Heart left ventricle (tissue), 16 donors: Measurements from ENCODE around the gene GNAT2. TPM values are rescaled to one million over a fixed set of nuclear protein-coding genes. Genes with fewer than 3 reads are reported as not detected.

Source experiments
- ATAC-seq, 4 donors: fragments of 200-7000 bp; cut with Tn5 transposase; one replicate each; pipeline ENCODE4 v1.9.1; 2020 to 2022; ENCODE audit warnings: moderate library complexity in 4 of 4, mild to moderate bottlenecking in 3 of 4, moderate number of reproducible peaks in 1 of 4
- DNase-seq, 5 donors: peaks; one replicate each; pipeline ENCODE4 v3.0.0-alpha.2; 2020
- H3K27ac ChIP-seq, 12 donors: fragments of 200-600 bp; sonication (generic) in 4 of 12; one replicate each; pipeline versions ENCODE4 v1.5.0 to v1.8.0; 2016 to 2022; ENCODE audit warnings: mild to moderate bottlenecking in 2 of 12
- H3K27me3 ChIP-seq, 9 donors: fragments of 200-600 bp; sonication (generic) in 2 of 9; one replicate each; pipeline versions ENCODE4 v1.5.1 to v1.8.0; 2016 to 2022; ENCODE audit warnings: mild to moderate bottlenecking in 3 of 9
- H3K36me3 ChIP-seq, 9 donors: fragments of 200-600 bp; sonication (generic) in 2 of 9; one replicate each; pipeline versions ENCODE4 v1.5.0 to v1.8.0; 2018 to 2022; ENCODE audit warnings: mild to moderate bottlenecking in 2 of 9
- H3K4me1 ChIP-seq, 12 donors: fragments of 200-600 bp; sonication (generic) in 4 of 12; one replicate each; pipeline versions ENCODE4 v1.5.0 to v1.8.0; 2016 to 2022; ENCODE audit warnings: mild to moderate bottlenecking in 3 of 12
- H3K4me3 ChIP-seq, 12 donors: fragments of 200-600 bp; sonication (generic) in 4 of 12; one replicate each; pipeline versions ENCODE4 v1.5.0 to v1.8.0; 2017 to 2022; ENCODE audit warnings: mild to moderate bottlenecking in 9 of 12, moderate library complexity in 4 of 12
- H3K9me3 ChIP-seq, 12 donors: fragments of 200-600 bp; sonication (generic) in 4 of 12; one replicate each; pipeline versions ENCODE4 v1.5.0 to v1.8.0; 2016 to 2022; ENCODE audit warnings: mild to moderate bottlenecking in 1 of 12
- CTCF ChIP-seq, 12 donors: fragments of 200-600 bp; sonication (generic) in 4 of 12; IDR thresholded peaks; one replicate each; pipeline versions ENCODE4 v1.5.0 to v1.8.0; 2018 to 2022; ENCODE audit warnings: antibody characterized with exemption in 12 of 12, mild to moderate bottlenecking in 5 of 12
- POLR2A ChIP-seq, 2 donors: fragments of 450-650 bp; IDR thresholded peaks; one replicate each; pipeline ENCODE4 v1.6.1; 2017; ENCODE audit warnings: antibody characterized with exemption in 2 of 2, mild to moderate bottlenecking in 2 of 2, moderate library complexity in 2 of 2
- WGBS, 4 donors: extraction: QIAGEN DNeasy Blood & Tissue Kit in 2 of 4; methylation state at CpG; one replicate each; pipeline versions ENCODE4 v1.1.5 to v1.1.7; 2013 to 2018; 5-methylcytosine and 5-hydroxymethylcytosine counted together
- intact Hi-C, 10 donors: fragments of 100-400 bp; cut with DNase I; formaldehyde crosslinking; loops; one replicate each; pipeline versions ENCODE4 v1.11.1 to v1.14.2; 2022
- polyA plus RNA-seq, 2 donors: library from polyadenylated mRNA; stranded (reverse); fragments of 200-250 nt; gene quantifications; one replicate each; pipeline ENCODE4 v1.2.3, GENCODE V29; 2013
- total RNA-seq, 9 donors: library from RNA; depleted of rRNA in 2 of 9; stranded (reverse); fragments of >200 nt in 2 of 9; fragmentation: NEBNext Ultra II Directional in 3 of 9; extraction: Animal tissue kit (Norgen Biotek cat#: 25700) in 3 of 9; gene quantifications; one replicate each; pipeline versions ENCODE4 v1.1.0 to v1.2.4, GENCODE V29; 2016 to 2023
- donor health status: ischemic (EF 13 %, LVEDD 7.1; RV severe dilation, severe dysfunction).
- donor health status: healthy with polysubstance abuse.
- donor health status: DM: no; HTN: yes; CAD: no.
- donor health status: DM: no; HTN: no; CAD: no.
- donor health status: ischemic (EF 25% LVEDD 6.9; RV normal size, moderate dysfunction).
- donor health status: ischemic (EF 25% LVEDD 5.7; RV mildly dilated, moderate dysfunction).
- donor health status: healthy.
- donor health status: DM: yes; HTN: yes; CAD: no.
- donor health status: ischemic (EF 35%, LVEDD 5.7; RV mildly dilated, moderate dysfunction).
- donor health status: nonischemic (EF 11% LVEDD 7.7; RV severe dilation, severe dysfunction).
- donor health status: DM: yes; HTN: yes; CAD: no.
- donor health status: PGD.
- donor health status: ischemic (EF 29% LVEDD 5.4; RV normal size, mild dysfunction).
- donor health status: nonischemic (EF 23%, LVEDD 6.1; RV moderate dilation, normal function).

Gene GNAT2
- total and polyA plus RNA-seq, 11 donors: not detected

GRCh38 chr1:109631513-109632505 lies 12.4 kb upstream of the GNAT2 start:
- 82 to 89% (median 86%) methylated on average over 11 to 16 of the region's 16 CpGs for whole genome bisulfite sequencing, 4 donors
- Histone ChIP-seq H3K9me3 (no peaks in the 10 kb centered on the region), H3K36me3 (peaks cover 0 to 52% (median 39%) of the 10 kb centered on the region in 9 donors), H3K4me3 (no peak overlapping the region), H3K27ac (no peak overlapping the region), H3K4me1 (peaks cover 0 to 22% (median 7%) of the 10 kb centered on the region in 12 donors), H3K27me3 (no peaks in the 10 kb centered on the region)
- ATAC-seq (no peak), DNase-seq (no peak)
- intact Hi-C loops: loop anchor here in 2 of 10 donors (5.0 kb wide), 1 partner anchor 85 kb away; the partner anchor contains the start of gene GNAI3 (in 2 of the 2)
- TF ChIP-seq CTCF (IDR thresholded peaks at IDR 0.05) (no peak), POLR2A (IDR thresholded peaks at IDR 0.05) (no peak)

GRCh38 chr1:109630898-109631512 lies 11.6 kb upstream of the GNAT2 start:
- Histone ChIP-seq H3K27ac (no peak overlapping the region), H3K36me3 (peaks cover 0 to 60% (median 42%) of the 10 kb centered on the region in 9 donors), H3K9me3 (no peaks in the 10 kb centered on the region), H3K27me3 (no peaks in the 10 kb centered on the region), H3K4me1 (peaks cover 0 to 14% (median 3%) of the 10 kb centered on the region in 12 donors), H3K4me3 (no peak overlapping the region)
- TF ChIP-seq CTCF (IDR thresholded peaks at IDR 0.05): no peak
- 94 to 100% (median 96%) methylated on average over 3 to 14 of the region's 14 CpGs for WGBS, 4 donors
- ATAC-seq: no peak
- intact Hi-C loops: loop anchor here in 2 of 10 donors (5.0 kb wide), 1 partner anchor 84 kb away; the partner anchor contains the start of gene GNAI3 (in 2 of the 2)
- no peak for DNase-seq

- no peak for ATAC-seq
- Histone ChIP-seq H3K9me3 (no peaks in the 10 kb centered on the region), H3K27ac (no peak overlapping the region), H3K4me3 (no peak overlapping the region), H3K27me3 (no peaks in the 10 kb centered on the region), H3K4me1 (peaks cover 0 to 15% (median 0%) of the 10 kb centered on the region in 12 donors), H3K36me3 (peaks cover 0 to 63% (median 42%) of the 10 kb centered on the region in 9 donors)
- intact Hi-C loops: loop anchor here in 2 of 10 donors (5.0 kb wide), 1 partner anchor 83 kb away; the partner anchor contains the start of gene GNAI3 (in 2 of the 2)
- 81 to 91% (median 84%) methylated on average over 20 to 30 of the region's 30 CpGs for WGBS, 4 donors
- TF ChIP-seq CTCF (IDR thresholded peaks at IDR 0.05) (peak in 10 of 12 donors; percentile 15 to 43 (median 34)), POLR2A (IDR thresholded peaks at IDR 0.05) (no peak)
- peak in 1 of 5 donors; percentile 43 for DNase-seq
Observed at GRCh38 chr1:109630081-109630897, 10.9 kb upstream of the GNAT2 start.
